PFSK-1 (cell line): ENCODE measurements around the gene TTC34.

Experiments used
- POLR2AphosphoS5 ChIP-seq: IDR thresholded peaks from 2 replicates; pipeline ENCODE4 v1.6.1; 2012; ENCODE audit warnings: low read depth, mild to moderate bottlenecking, control low read depth, low read length, moderate library complexity
- REST ChIP-seq, 2 experiments: IDR thresholded peaks; 2 replicates each; pipeline versions ENCODE4 v1.6.1 to v1.8.0; 2011 to 2012; ENCODE audit warnings: low read depth in 2 of 2, low read length in 2 of 2, control low read depth in 1 of 2, inconsistent platforms in 1 of 2, mild to moderate bottlenecking in 1 of 2, moderate library complexity in 1 of 2; ENCODE audit not compliant: insufficient read depth in 1 of 2
- SIN3A ChIP-seq: IDR thresholded peaks from 2 replicates; pipeline ENCODE4 v1.6.1; 2012; ENCODE audit warnings: mild to moderate bottlenecking, low read length, moderate library complexity, borderline replicate concordance; ENCODE audit not compliant: insufficient read depth
- TAF1 ChIP-seq: IDR thresholded peaks from 2 replicates; pipeline ENCODE4 v1.6.1; 2012; ENCODE audit warnings: low read length, control low read depth, borderline replicate concordance; ENCODE audit not compliant: insufficient read depth

- no peak for TF ChIP-seq SIN3A
- no peak for TF ChIP-seq REST (IDR thresholded peaks at IDR 0.05; ENCODE audit: insufficient read depth in 1 of 2, low read depth in 2 of 2, low read length in 2 of 2)
- TF ChIP-seq POLR2AphosphoS5, result no peak
- TF ChIP-seq TAF1, result no peak
Observed at GRCh38 chr1:2808831-2809605, 7.5 kb upstream of the TTC34 start.
